Keratinocyte (primary cell): ENCODE measurements around the gene MGAM2. TPM values are rescaled to one million over a fixed set of nuclear protein-coding genes. Genes with fewer than 3 reads are reported as not detected.

Experiments used
- DNase-seq: peaks from one replicate; pipeline ENCODE4 v3.0.0-alpha.2; 2011; ENCODE audit warnings: low read depth, missing footprints, low spot score
- FAIRE-seq: peaks from 2 replicates; lab custom pipeline; 2011; peaks lifted over from hg19 to GRCh38; lab: Jason Lieb, UNC
- H2AFZ ChIP-seq: 2 replicates; pipeline ENCODE4 v1.6.0; 2012; ENCODE audit warnings: low read length, control low read depth, inconsistent platforms; ENCODE audit not compliant: control insufficient read depth
- H3K27ac ChIP-seq: 2 replicates; pipeline ENCODE4 v1.5.1; 2011; ENCODE audit warnings: low read length; ENCODE audit not compliant: control insufficient read depth, insufficient read depth
- H3K27me3 ChIP-seq: 3 replicates; pipeline ENCODE4 v1.6.0; 2011; ENCODE audit warnings: low read length; ENCODE audit not compliant: control insufficient read depth, insufficient read depth; ENCODE audit errors: extremely low read depth
- H3K36me3 ChIP-seq, 2 experiments: 2 replicates in 1 of 2; 3 replicates in 1 of 2; pipeline ENCODE4 v1.5.1; 2011; ENCODE audit warnings: low read length in 2 of 2, mild to moderate bottlenecking in 1 of 2; ENCODE audit not compliant: control insufficient read depth in 2 of 2, insufficient read depth in 2 of 2; ENCODE audit errors: extremely low read depth in 1 of 2
- H3K4me1 ChIP-seq: 3 replicates; pipeline ENCODE4 v1.5.1; 2011; ENCODE audit warnings: low read length; ENCODE audit not compliant: control insufficient read depth, insufficient read depth; ENCODE audit errors: extremely low read depth
- H3K4me2 ChIP-seq: 3 replicates; pipeline ENCODE4 v1.6.0; 2011; ENCODE audit warnings: low read depth, low read length; ENCODE audit not compliant: control insufficient read depth, insufficient read depth; ENCODE audit errors: extremely low read depth
- H3K4me3 ChIP-seq, 3 experiments: fragments of 200-600 bp in 1 of 3; sonication (generic) in 1 of 3; 2 replicates in 2 of 3; 3 replicates in 1 of 3; pipeline ENCODE4 v1.5.1; 2011 to 2016; ENCODE audit warnings: low read length in 3 of 3, mild to moderate bottlenecking in 3 of 3, control low read depth in 2 of 3, inconsistent platforms in 1 of 3, low read depth in 1 of 3, mixed read lengths in 1 of 3, mixed run types in 1 of 3, moderate library complexity in 1 of 3; ENCODE audit not compliant: control insufficient read depth in 2 of 3, insufficient read depth in 2 of 3; ENCODE audit errors: extremely low read depth in 1 of 3
- H3K79me2 ChIP-seq: 2 replicates; pipeline ENCODE4 v1.6.0; 2012; ENCODE audit warnings: low read length; ENCODE audit not compliant: control insufficient read depth, insufficient read depth
- H3K9ac ChIP-seq: 3 replicates; pipeline ENCODE4 v1.6.0; 2011; ENCODE audit warnings: low read length; ENCODE audit not compliant: control insufficient read depth, insufficient read depth; ENCODE audit errors: extremely low read depth
- H3K9me1 ChIP-seq: 3 replicates; pipeline ENCODE4 v1.6.0; 2011; ENCODE audit warnings: low read length; ENCODE audit not compliant: control insufficient read depth, insufficient read depth; ENCODE audit errors: extremely low read depth
- H3K9me3 ChIP-seq: 2 replicates; pipeline ENCODE4 v1.5.1; 2012; ENCODE audit warnings: low read depth, low read length; ENCODE audit not compliant: control insufficient read depth
- H4K20me1 ChIP-seq: 3 replicates; pipeline ENCODE4 v1.6.0; 2011; ENCODE audit warnings: low read length; ENCODE audit not compliant: control insufficient read depth, insufficient read depth; ENCODE audit errors: extremely low read depth
- EZH2 ChIP-seq: IDR thresholded peaks from one replicate; pipeline ENCODE4 v1.6.1; 2012; ENCODE audit warnings: inconsistent platforms, mild to moderate bottlenecking, low read length, moderate library complexity
- dilution Hi-C: fragments of 300-500 bp; cut with MboI; formaldehyde crosslinking; loops from one replicate; pipeline ENCODE4 v1.7.0; 2020; ENCODE audit warnings: low sequenced_read_pairs; ENCODE audit not compliant: extremely low pct_ligation_motif_present
- polyA plus RNA-seq, 5 experiments: library from polyadenylated mRNA; depleted of rRNA in 3 of 5; stranded (reverse) in 3 of 5; stranded (forward) in 1 of 5; unstranded in 1 of 5; fragments of >200 nt; gene quantifications; 1 replicate in 1 of 5; 2 replicates in 3 of 5; 3 replicates in 1 of 5; pipeline versions ENCODE4 v1.2.1 to v1.2.3, GENCODE V29; 2011 to 2012; ENCODE audit warnings: missing spikeins in 2 of 5, low read depth in 1 of 5, low replicate concordance in 1 of 5
- TF ChIP-seq, protein P1 (sequence below), 3 experiments: IDR thresholded peaks in 1 of 3; conservative IDR thresholded peaks in 1 of 3; optimal IDR thresholded peaks in 1 of 3; 2 replicates in 2 of 3; 3 replicates in 1 of 3; pipeline versions ENCODE3 to v1.5.1; 2011; ENCODE audit warnings: low read length in 3 of 3, mild to moderate bottlenecking in 3 of 3, moderate library complexity in 2 of 3, control low read depth in 1 of 3, inconsistent platforms in 1 of 3; ENCODE audit not compliant: insufficient read depth in 2 of 3; ENCODE audit errors: extremely low read depth in 1 of 3

Gene MGAM2
- polyA plus RNA-seq, 1 donor (not counting 4 experiments of a cell fraction or from before 2014, with no cell fraction given): 0.04 TPM

GRCh38 chr7:142161921-142162320 lies 50.4 kb downstream of the MGAM2 start:
- no peak overlapping the region for H3K9ac ChIP-seq
- H3K27me3 ChIP-seq: no peaks in the 10 kb centered on the region
- H4K20me1 ChIP-seq: no peaks in the 10 kb centered on the region
- no peak overlapping the region for H3K27ac ChIP-seq
- H3K9me1 ChIP-seq: no peaks in the 10 kb centered on the region
- H3K4me3 ChIP-seq: no peak overlapping the region
- H3K4me1 ChIP-seq: no peaks in the 10 kb centered on the region
- H3K79me2 ChIP-seq: no peaks in the 10 kb centered on the region
- no peak for FAIRE-seq
- TF ChIP-seq, protein P1, sequence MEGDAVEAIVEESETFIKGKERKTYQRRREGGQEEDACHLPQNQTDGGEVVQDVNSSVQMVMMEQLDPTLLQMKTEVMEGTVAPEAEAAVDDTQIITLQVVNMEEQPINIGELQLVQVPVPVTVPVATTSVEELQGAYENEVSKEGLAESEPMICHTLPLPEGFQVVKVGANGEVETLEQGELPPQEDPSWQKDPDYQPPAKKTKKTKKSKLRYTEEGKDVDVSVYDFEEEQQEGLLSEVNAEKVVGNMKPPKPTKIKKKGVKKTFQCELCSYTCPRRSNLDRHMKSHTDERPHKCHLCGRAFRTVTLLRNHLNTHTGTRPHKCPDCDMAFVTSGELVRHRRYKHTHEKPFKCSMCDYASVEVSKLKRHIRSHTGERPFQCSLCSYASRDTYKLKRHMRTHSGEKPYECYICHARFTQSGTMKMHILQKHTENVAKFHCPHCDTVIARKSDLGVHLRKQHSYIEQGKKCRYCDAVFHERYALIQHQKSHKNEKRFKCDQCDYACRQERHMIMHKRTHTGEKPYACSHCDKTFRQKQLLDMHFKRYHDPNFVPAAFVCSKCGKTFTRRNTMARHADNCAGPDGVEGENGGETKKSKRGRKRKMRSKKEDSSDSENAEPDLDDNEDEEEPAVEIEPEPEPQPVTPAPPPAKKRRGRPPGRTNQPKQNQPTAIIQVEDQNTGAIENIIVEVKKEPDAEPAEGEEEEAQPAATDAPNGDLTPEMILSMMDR (optimal IDR thresholded peaks at IDR 0.05 in 1 of 3, IDR thresholded peaks at IDR 0.05 in 1 of 3, conservative IDR thresholded peaks at IDR 0.05 in 1 of 3; ENCODE audit: extremely low read depth in 1 of 3, insufficient read depth in 2 of 3, low read length in 3 of 3): no peak
- no peak for TF ChIP-seq EZH2
- no peak overlapping the region for H3K4me2 ChIP-seq
- H3K36me3 ChIP-seq: no peaks in the 10 kb centered on the region
- no peak for DNase-seq
- dilution Hi-C loops: no loop called here
- no peak overlapping the region for H2AFZ ChIP-seq
- H3K9me3 ChIP-seq: no peaks in the 10 kb centered on the region

- Histone ChIP-seq H3K9ac (no peak overlapping the region), H3K9me1 (no peaks in the 10 kb centered on the region), H3K9me3 (no peaks in the 10 kb centered on the region), H2AFZ (no peak overlapping the region), H3K79me2 (no peaks in the 10 kb centered on the region), H3K4me3 (no peak overlapping the region), H3K4me1 (no peaks in the 10 kb centered on the region), H3K27ac (no peak overlapping the region), H3K27me3 (no peaks in the 10 kb centered on the region), H4K20me1 (no peaks in the 10 kb centered on the region), H3K36me3 (no peaks in the 10 kb centered on the region), H3K4me2 (no peak overlapping the region)
- FAIRE-seq (no peak), DNase-seq (no peak)
- TF ChIP-seq, protein P1 (optimal IDR thresholded peaks at IDR 0.05 in 1 of 3, IDR thresholded peaks at IDR 0.05 in 1 of 3, conservative IDR thresholded peaks at IDR 0.05 in 1 of 3; ENCODE audit: extremely low read depth in 1 of 3, insufficient read depth in 2 of 3, low read length in 3 of 3): no peak
- TF ChIP-seq EZH2: no peak
- dilution Hi-C loops: no loop called here
These were observed 57.2 kb downstream of the MGAM2 start for GRCh38 chr7:142168746-142169145.
